OCI-LY7 (cell line): ENCODE data around the gene UHRF1.

ENCODE experiments used
- EZH2phosphoT487 ChIP-seq: fragments of 200-600 bp; sonication (generic); IDR thresholded peaks from 2 replicates; pipeline ENCODE4 v1.6.1; 2018; ENCODE audit warnings: low read depth, borderline replicate concordance, mild to moderate bottlenecking, mixed run types, antibody characterized with exemption, low read length, moderate library complexity, mixed read lengths
- TF ChIP-seq, protein P1 (sequence below): fragments of 200-600 bp; sonication (generic); conservative IDR thresholded peaks from 2 replicates; pipeline ENCODE4 v1.5.1; 2014; ENCODE audit warnings: mild to moderate bottlenecking, antibody characterized with exemption, low read length, moderate library complexity, mixed read lengths

DNA sequence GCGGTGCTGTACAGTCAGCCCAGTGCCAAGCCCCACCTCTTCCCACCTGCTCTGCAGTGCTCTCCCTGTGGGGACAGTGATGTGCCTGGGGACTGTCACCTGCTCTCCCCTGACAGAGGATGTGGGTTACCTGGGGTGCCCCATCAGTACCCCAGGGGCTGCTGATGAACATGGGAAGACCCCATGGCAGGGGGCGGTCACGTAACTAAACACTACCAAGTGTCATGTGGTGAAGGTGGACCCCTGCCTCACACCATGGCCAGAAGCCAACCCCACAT, 72.3 kb downstream of the UHRF1 start:
- TF ChIP-seq, protein P1, sequence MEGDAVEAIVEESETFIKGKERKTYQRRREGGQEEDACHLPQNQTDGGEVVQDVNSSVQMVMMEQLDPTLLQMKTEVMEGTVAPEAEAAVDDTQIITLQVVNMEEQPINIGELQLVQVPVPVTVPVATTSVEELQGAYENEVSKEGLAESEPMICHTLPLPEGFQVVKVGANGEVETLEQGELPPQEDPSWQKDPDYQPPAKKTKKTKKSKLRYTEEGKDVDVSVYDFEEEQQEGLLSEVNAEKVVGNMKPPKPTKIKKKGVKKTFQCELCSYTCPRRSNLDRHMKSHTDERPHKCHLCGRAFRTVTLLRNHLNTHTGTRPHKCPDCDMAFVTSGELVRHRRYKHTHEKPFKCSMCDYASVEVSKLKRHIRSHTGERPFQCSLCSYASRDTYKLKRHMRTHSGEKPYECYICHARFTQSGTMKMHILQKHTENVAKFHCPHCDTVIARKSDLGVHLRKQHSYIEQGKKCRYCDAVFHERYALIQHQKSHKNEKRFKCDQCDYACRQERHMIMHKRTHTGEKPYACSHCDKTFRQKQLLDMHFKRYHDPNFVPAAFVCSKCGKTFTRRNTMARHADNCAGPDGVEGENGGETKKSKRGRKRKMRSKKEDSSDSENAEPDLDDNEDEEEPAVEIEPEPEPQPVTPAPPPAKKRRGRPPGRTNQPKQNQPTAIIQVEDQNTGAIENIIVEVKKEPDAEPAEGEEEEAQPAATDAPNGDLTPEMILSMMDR = no peak
- no peak for TF ChIP-seq EZH2phosphoT487
